GM19035 (cell line): ENCODE results near the gene TMEM139.

Experiments used
- ATAC-seq: cut with Tn5 transposase; IDR thresholded peaks from one replicate; pipeline ENCODE4 v1.9.1; 2021; ENCODE audit not compliant: unreplicated experiment

TMEM139 gene

DNA sequence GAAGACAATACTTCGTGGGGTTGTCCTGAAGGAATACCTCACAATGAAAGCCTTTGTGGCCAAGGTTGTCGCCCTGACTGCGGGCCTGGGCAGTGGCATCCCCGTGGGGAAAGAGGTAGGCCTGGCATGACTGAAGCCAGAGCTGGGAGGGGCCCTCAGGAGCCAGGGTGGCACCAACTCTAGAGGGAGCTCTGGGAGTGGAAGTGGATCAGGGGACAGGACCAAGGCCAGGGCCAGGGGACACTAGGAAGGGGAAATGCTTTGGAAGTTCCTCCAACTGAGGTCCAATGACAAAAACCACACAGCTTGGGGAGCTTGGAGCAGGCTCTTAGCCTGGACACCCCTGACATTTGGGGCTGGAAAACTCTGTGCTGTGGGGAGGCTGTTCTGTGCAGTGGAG lies 37.0 kb downstream of the TMEM139 start:
- no peak for ATAC-seq

DNA sequence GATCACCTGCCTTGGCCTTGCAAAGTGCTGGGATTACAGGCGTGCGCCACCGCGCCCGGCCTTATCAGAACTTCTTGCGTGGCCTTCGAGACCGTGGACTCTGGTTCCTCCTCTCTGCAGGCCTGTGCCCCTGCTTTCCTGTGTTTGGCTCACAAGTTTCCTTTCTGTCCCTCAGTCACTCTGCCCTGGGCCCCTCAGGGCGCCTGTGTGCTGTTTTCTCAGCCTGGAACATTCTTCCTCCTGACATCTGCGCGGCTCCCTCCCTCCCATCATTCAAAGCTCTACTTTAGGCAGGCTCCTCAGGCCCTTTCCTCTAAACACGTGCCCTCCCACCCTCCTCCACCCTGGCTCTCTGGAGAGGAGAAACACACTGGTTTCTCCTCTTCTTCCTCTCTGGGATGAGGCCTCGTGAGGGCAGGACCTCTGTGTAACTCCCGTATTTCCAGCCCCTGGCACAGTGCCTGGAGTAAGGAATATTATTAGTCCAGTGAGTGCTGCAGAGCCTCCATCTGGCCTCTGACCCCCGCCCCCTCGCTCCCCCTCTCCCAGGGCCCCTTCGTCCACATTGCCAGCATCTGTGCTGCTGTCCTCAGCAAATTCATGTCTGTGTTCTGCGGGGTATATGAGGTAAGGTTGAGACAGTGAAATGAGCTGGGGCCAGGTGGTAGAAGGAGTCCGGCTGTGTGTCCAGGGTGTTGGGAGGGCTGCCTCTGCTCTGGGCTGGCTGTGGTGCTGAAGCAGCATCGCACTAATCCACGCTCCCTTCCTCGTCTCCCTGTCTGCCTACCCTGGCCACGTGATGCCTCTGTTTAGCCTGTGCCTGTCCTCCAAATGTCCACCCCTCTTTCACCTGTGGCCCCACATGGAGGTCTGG lies 38.2 kb downstream of the TMEM139 start:
- ATAC-seq = no peak

DNA sequence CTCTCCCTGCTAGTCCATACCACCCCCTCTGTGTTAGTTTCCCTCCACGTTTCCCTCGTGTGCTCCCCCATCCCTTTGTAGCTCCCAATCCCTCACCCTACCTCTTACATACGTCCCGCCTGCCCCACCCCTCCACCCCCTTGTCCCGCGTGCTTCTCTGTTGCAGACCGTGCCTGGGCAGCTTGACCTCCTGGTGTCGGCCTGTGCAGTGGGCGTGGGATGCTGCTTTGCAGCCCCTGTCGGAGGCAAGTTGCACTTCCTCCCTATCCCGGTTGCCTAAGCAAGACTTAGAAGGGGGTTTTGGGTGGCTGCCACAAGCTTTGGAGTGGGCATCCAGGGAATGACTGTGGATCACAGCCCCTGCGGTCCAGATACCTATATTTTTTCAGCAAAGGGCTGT lies 38.9 kb downstream of the TMEM139 start:
- no peak for ATAC-seq

DNA sequence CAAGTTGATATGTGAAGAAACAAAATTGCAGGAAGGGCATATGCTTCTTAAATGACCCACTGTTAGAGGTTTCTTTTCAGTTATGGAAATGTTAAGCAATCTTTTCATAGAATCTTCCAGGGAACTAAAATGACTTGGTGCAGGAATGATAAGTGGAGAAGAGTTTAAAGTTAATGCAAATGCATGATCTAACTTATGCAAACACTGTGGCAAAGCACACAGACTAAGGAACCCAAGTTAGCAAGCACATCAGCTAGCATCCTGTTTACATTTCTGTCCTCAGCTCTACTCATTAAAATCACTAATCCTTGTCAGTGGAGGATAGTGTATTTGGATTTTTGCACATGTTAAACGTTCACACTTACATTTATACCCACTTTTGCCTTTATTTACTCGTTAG lies 40.5 kb downstream of the TMEM139 start:
- peak; percentile 77 for ATAC-seq

- ATAC-seq = no peak
These were observed 43.1 kb downstream of the TMEM139 start for GRCh38 chr7:143327903-143328302.

DNA sequence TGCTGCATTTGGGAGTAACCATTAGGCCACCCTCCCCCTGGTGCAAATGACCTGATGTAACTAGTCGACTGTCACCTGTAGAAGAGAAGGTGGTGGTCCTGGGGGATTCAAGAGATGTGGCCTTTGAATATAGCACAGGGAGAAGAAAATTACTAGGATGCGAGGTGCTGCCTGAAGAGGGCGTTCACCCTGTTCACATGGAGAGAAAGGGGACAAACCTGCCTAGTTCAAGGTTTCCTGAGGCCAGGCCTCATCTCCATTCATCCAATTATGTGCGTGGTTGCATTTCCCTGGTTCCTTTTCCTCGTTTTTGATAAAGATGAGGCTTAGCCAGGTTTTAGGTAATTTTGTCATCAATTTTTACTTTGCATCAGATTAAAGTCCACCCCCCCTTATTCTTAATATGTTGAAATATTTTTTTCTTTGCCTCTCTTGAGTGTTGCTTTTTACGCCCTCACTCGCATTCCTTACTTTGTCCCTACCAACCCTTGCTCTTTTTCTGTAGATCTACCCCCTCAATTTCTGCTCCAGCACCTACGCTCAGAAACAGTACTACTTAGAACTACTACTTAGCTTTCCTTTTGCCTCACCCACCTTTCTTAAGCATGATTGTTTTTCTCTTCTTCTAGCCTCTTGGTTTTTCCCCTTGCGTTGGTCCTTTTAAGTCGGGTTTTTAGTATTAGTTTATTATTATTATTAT lies 44.9 kb downstream of the TMEM139 start:
- ATAC-seq = no peak

DNA sequence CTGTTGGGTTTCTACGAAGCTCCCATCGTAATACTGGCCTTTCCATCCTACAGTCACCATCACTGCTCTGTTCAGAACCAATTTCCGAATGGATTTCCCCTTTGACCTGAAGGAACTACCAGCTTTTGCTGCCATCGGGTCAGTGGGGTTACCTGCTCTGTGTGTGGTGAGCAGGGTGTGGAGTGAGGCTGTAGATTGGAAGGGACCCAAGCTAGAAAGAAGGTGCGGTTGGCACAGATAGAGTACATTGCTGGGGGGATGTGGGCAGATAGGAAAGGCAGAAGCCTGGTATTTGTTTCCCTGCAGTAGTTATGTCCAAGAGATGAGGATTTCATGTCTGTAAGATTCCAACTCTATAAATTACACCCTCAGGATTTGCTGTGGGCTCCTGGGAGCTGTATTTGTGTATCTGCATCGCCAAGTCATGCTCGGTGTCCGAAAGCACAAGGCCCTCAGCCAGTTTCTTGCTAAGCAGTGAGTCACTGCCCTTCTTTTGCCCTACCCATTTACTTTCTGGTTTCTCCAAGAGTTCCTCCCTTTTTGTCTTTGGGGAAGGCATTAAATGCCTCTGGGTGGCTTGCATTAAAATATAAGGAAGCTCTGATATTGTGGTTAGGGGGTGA lies 46.5 kb downstream of the TMEM139 start:
- ATAC-seq = no peak

- no peak for ATAC-seq
These were observed 49.5 kb downstream of the TMEM139 start for GRCh38 chr7:143334244-143334643.

DNA sequence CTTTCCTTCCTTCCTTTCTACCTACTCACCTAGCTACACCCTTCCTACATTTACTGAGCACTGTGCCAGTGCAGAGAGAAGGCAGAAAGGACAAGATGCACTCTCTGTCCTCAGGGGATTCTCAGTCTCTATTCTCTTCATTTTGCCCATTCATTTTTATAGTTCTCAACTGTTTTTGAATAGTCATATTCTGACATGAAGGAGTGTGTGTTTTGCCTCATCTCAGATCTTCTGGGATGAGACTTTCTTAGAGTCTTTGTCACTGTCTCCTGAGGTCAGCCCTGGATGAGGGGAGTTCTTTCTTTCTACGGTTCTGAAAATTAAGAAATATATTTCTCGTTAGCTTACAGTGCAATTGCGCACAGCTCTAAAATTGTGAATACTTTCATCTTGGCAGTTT lies 52.5 kb downstream of the TMEM139 start:
- ATAC-seq = no peak
